PC-3 (cell line): ENCODE measurements around the gene FMC1. TPM values are rescaled to one million over a fixed set of nuclear protein-coding genes. Genes with fewer than 3 reads are reported as not detected.

Experiments
- ATAC-seq: fragments of 200-7000 bp; cut with Tn5 transposase; 2 replicates; pipeline ENCODE4 v1.9.1; 2020; ENCODE audit warnings: mild to moderate bottlenecking, moderate library complexity
- BruUV-seq: library from RNA; stranded (reverse); fragments of 400-500 nt; replicated peaks from 2 replicates; lab custom pipeline; 2021; lab: Mats Ljungman, UMichigan
- CTCF ChIA-PET: fragments of 300-600 bp; sonication (Branson Sonifier 250); formaldehyde crosslinking; loops from one replicate; lab custom pipeline; 2022; ENCODE audit warnings: antibody characterized with exemption; lab: Charles Lee
- POLR2A ChIA-PET: fragments of 300-600 bp; sonication (Branson Sonifier 250); formaldehyde crosslinking; loops from one replicate; lab custom pipeline; 2022; ENCODE audit warnings: antibody characterized with exemption; ENCODE audit not compliant: unreplicated experiment; lab: Charles Lee
- DNase-seq: peaks from one replicate; pipeline ENCODE4 v3.0.0-alpha.2; 2015
- H2AFZ ChIP-seq: fragments of 300-600 bp; sonication (generic); 2 replicates; pipeline ENCODE4 v1.6.0; 2016; ENCODE audit warnings: antibody characterized with exemption, low read length
- H3F3A ChIP-seq: fragments of 300-600 bp; sonication (generic); one replicate; pipeline ENCODE4 v1.6.0; 2017; ENCODE audit warnings: antibody characterized with exemption, low read length, control low read depth, mild to moderate bottlenecking; ENCODE audit not compliant: unreplicated experiment
- H3K27ac ChIP-seq: fragments of 300-600 bp; sonication (generic); 2 replicates; pipeline ENCODE4 v1.5.1; 2016; ENCODE audit warnings: mild to moderate bottlenecking, low read length
- H3K27me3 ChIP-seq: fragments of 300-600 bp; sonication (generic); 2 replicates; pipeline ENCODE4 v1.6.1; 2016; ENCODE audit warnings: low read length, mixed read lengths
- H3K36me3 ChIP-seq: fragments of 300-600 bp; sonication (generic); 2 replicates; pipeline ENCODE4 v1.6.1; 2016; ENCODE audit warnings: low read depth, mixed run types, low read length, mixed read lengths
- H3K4me1 ChIP-seq: fragments of 300-600 bp; sonication (generic); 2 replicates; pipeline ENCODE4 v1.5.1; 2016; ENCODE audit warnings: low read length; ENCODE audit not compliant: insufficient read depth
- H3K4me2 ChIP-seq: fragments of 300-600 bp; sonication (generic); 2 replicates; pipeline ENCODE4 v1.6.0; 2016; ENCODE audit warnings: low read length
- H3K4me3 ChIP-seq: fragments of 300-600 bp; sonication (generic); 2 replicates; pipeline ENCODE4 v1.5.1; 2016; ENCODE audit warnings: mild to moderate bottlenecking, low read length, mixed read lengths
- H3K79me2 ChIP-seq: fragments of 300-600 bp; sonication (generic); 2 replicates; pipeline ENCODE4 v1.6.1; 2017; ENCODE audit warnings: low read length, mixed read lengths
- H3K9ac ChIP-seq: fragments of 300-600 bp; sonication (generic); 2 replicates; pipeline ENCODE4 v1.6.0; 2016; ENCODE audit warnings: mild to moderate bottlenecking, low read length
- H3K9me2 ChIP-seq: fragments of 300-600 bp; sonication (generic); replicated peaks from 2 replicates; pipeline ENCODE4 v1.6.1; 2016; ENCODE audit warnings: mixed run types, low read length, mixed read lengths
- H3K9me3 ChIP-seq: fragments of 300-600 bp; sonication (generic); 2 replicates; pipeline ENCODE4 v1.6.1; 2016; ENCODE audit warnings: low read length, mixed read lengths
- H4K20me1 ChIP-seq: fragments of 300-600 bp; sonication (generic); 2 replicates; pipeline ENCODE4 v1.6.1; 2016; ENCODE audit warnings: low read length, mixed read lengths
- CTCF ChIP-seq: fragments of 300-600 bp; sonication (generic); conservative IDR thresholded peaks from 2 replicates; pipeline ENCODE4 v1.5.1; 2017; ENCODE audit warnings: antibody characterized with exemption, low read depth, mild to moderate bottlenecking, low read length
- EZH2 ChIP-seq: fragments of 300-600 bp; sonication (generic); IDR thresholded peaks from one replicate; pipeline ENCODE4 v1.6.1; 2017; ENCODE audit warnings: antibody characterized with exemption, mild to moderate bottlenecking, low read length; ENCODE audit not compliant: unreplicated experiment
- EZH2phosphoT487 ChIP-seq: fragments of 300-600 bp; sonication (generic); IDR thresholded peaks from 2 replicates; pipeline ENCODE4 v1.6.1; 2018; ENCODE audit warnings: mild to moderate bottlenecking, antibody characterized with exemption, low read length, borderline replicate concordance
- intact Hi-C: fragments of 100-400 bp; cut with micrococcal nuclease; formaldehyde crosslinking; loops from 2 replicates; pipeline ENCODE4 v1.9.0; 2023
- total RNA-seq: library from RNA; depleted of rRNA; stranded (reverse); fragments of >200 nt; gene quantifications from 2 replicates; pipeline ENCODE4 v1.2.3, GENCODE V29; 2014

Gene FMC1
- total RNA-seq, 1 experiment from 2014 or later, result 12.2 TPM

- no peak for TF ChIP-seq EZH2
- TF ChIP-seq EZH2phosphoT487, result no peak
- TF ChIP-seq CTCF, result no peak
- no peaks in the 10 kb centered on the region for H3K9me2 ChIP-seq
- H3K36me3 ChIP-seq, result peaks cover 11% of the 10 kb centered on the region
- DNase-seq (peak; percentile 93), ATAC-seq (peak; percentile 77)
- peaks cover 42% of the 10 kb centered on the region for H4K20me1 ChIP-seq
- H3K4me1 ChIP-seq, result peaks cover 14% of the 10 kb centered on the region; the same call in 1 of the 2 replicates
- ChIA-PET POLR2A (interaction anchor here (0.5 to 0.7 kb wide), 7 partner anchors 10 to 227 kb away, joined by 3 to 11 read pairs (median 7); a partner anchor contains a TSS), CTCF (no interaction called here)
- H3K79me2 ChIP-seq, result peaks cover 68% of the 10 kb centered on the region
- H3K27ac ChIP-seq, result peak overlapping the region; percentile 88
- peak overlapping the region; percentile 90 for H3K4me2 ChIP-seq
- peak overlapping the region; percentile 91 for H3K4me3 ChIP-seq
- peak overlapping the region; percentile 71 for H2AFZ ChIP-seq
- H3K9ac ChIP-seq, result peak overlapping the region; percentile 99
- BruUV-seq, result TSS peak; percentile 38
- H3F3A ChIP-seq, result no peaks in the 10 kb centered on the region
- no peaks in the 10 kb centered on the region for H3K27me3 ChIP-seq
- intact Hi-C loops, result loop anchor here (5.0 kb wide), 1 partner anchor 253 kb away; the partner anchor contains the start of gene ZC3HAV1
- H3K9me3 ChIP-seq, result no peaks in the 10 kb centered on the region
These were observed 19.2 kb downstream of the FMC1 start for GRCh38 chr7:139360210-139360947.

GRCh38 chr7:139360948-139361307, 19.8 kb downstream of the FMC1 start:
- Histone ChIP-seq H3F3A (no peaks in the 10 kb centered on the region), H3K27me3 (no peaks in the 10 kb centered on the region), H3K9ac (peak overlapping the region; percentile 99), H3K36me3 (peaks cover 16% of the 10 kb centered on the region), H3K79me2 (peaks cover 74% of the 10 kb centered on the region), H3K4me3 (peak overlapping the region; percentile 91), H3K4me1 (peaks cover 14% of the 10 kb centered on the region; the same call in 1 of the 2 replicates), H3K9me3 (no peaks in the 10 kb centered on the region), H3K27ac (peak overlapping the region; percentile 88), H2AFZ (peak overlapping the region; percentile 71; the same call in 1 of the 2 replicates), H3K4me2 (peak overlapping the region; percentile 90), H3K9me2 (no peaks in the 10 kb centered on the region), H4K20me1 (peaks cover 47% of the 10 kb centered on the region)
- TF ChIP-seq EZH2phosphoT487 (no peak), CTCF (no peak), EZH2 (no peak)
- POLR2A ChIA-PET, result no interaction called here
- intact Hi-C loops, result loop anchor here (5.0 kb wide), 1 partner anchor 254 kb away; the partner anchor contains the start of gene ZC3HAV1
- ATAC-seq (no peak), DNase-seq (no peak)
- BruUV-seq, result no TSS peak
- CTCF ChIA-PET, result no interaction called here

GRCh38 chr7:139361523-139361922, 20.4 kb downstream of the FMC1 start:
- POLR2A ChIA-PET, result no interaction called here
- H2AFZ ChIP-seq, result no peak overlapping the region
- BruUV-seq, result no TSS peak
- CTCF ChIA-PET, result no interaction called here
- intact Hi-C loops, result loop anchor here (5.0 kb wide), 1 partner anchor 254 kb away; the partner anchor contains the start of gene ZC3HAV1
- peak overlapping the region; percentile 90 for H3K4me2 ChIP-seq
- H3K4me1 ChIP-seq, result peaks cover 14% of the 10 kb centered on the region; the same call in 1 of the 2 replicates
- H3K27ac ChIP-seq, result no peak overlapping the region
- peak overlapping the region; percentile 91 for H3K4me3 ChIP-seq
- ATAC-seq (no peak), DNase-seq (no peak)
- peaks cover 53% of the 10 kb centered on the region for H4K20me1 ChIP-seq
- H3K9me2 ChIP-seq, result no peaks in the 10 kb centered on the region
- peaks cover 20% of the 10 kb centered on the region for H3K36me3 ChIP-seq
- no peak for TF ChIP-seq CTCF
- no peak for TF ChIP-seq EZH2phosphoT487
- no peak for TF ChIP-seq EZH2
- H3F3A ChIP-seq, result no peaks in the 10 kb centered on the region
- H3K79me2 ChIP-seq, result peaks cover 80% of the 10 kb centered on the region
- no peaks in the 10 kb centered on the region for H3K9me3 ChIP-seq
- no peaks in the 10 kb centered on the region for H3K27me3 ChIP-seq
- peak overlapping the region; percentile 99 for H3K9ac ChIP-seq
